Lower lobe of right lung (tissue), 2 donors: Measurements from ENCODE around the gene PMP22. TPM values are rescaled to one million over a fixed set of nuclear protein-coding genes. Genes with fewer than 3 reads are reported as not detected.

Source experiments
- ATAC-seq, 2 donors: fragments of 200-7000 bp; cut with Tn5 transposase; one replicate each; pipeline ENCODE4 v1.9.1; 2020 to 2022; ENCODE audit warnings: mild to moderate bottlenecking in 2 of 2, moderate library complexity in 2 of 2
- DNase-seq: peaks from one replicate; pipeline ENCODE4 v3.0.0-alpha.2; 2020
- H3K27ac ChIP-seq: fragments of 200-600 bp; one replicate; pipeline ENCODE4 v1.8.0; 2022
- H3K27me3 ChIP-seq: fragments of 200-600 bp; one replicate; pipeline ENCODE4 v1.8.0; 2022; ENCODE audit warnings: low read depth
- H3K36me3 ChIP-seq: fragments of 200-600 bp; one replicate; pipeline ENCODE4 v1.8.0; 2022; ENCODE audit warnings: mild to moderate bottlenecking
- H3K4me1 ChIP-seq: fragments of 200-600 bp; one replicate; pipeline ENCODE4 v1.8.0; 2022
- H3K4me3 ChIP-seq: fragments of 200-600 bp; one replicate; pipeline ENCODE4 v1.8.0; 2022; ENCODE audit warnings: mild to moderate bottlenecking
- H3K9me3 ChIP-seq: fragments of 200-600 bp; one replicate; pipeline ENCODE4 v1.8.0; 2022
- intact Hi-C: fragments of 100-400 bp; cut with DNase I; formaldehyde crosslinking; loops from one replicate; pipeline ENCODE4 v1.11.0; 2022
- total RNA-seq: library from RNA; stranded (reverse); fragmentation: NEBNext Ultra II Directional; extraction: Animal tissue kit (Norgen Biotek cat#: 25700); gene quantifications from one replicate; pipeline ENCODE4 v1.2.1, GENCODE V29; 2021
- TF ChIP-seq, protein P1 (sequence below): fragments of 200-600 bp; IDR thresholded peaks from one replicate; pipeline ENCODE4 v1.8.0; 2022; ENCODE audit warnings: antibody characterized with exemption, mild to moderate bottlenecking
- donor health status: DM: no; HTN: yes; CAD: no; lungs with severe emphysema.

PMP22 gene
- total RNA-seq, 1 donor from 2014 or later: 125 TPM

DNA sequence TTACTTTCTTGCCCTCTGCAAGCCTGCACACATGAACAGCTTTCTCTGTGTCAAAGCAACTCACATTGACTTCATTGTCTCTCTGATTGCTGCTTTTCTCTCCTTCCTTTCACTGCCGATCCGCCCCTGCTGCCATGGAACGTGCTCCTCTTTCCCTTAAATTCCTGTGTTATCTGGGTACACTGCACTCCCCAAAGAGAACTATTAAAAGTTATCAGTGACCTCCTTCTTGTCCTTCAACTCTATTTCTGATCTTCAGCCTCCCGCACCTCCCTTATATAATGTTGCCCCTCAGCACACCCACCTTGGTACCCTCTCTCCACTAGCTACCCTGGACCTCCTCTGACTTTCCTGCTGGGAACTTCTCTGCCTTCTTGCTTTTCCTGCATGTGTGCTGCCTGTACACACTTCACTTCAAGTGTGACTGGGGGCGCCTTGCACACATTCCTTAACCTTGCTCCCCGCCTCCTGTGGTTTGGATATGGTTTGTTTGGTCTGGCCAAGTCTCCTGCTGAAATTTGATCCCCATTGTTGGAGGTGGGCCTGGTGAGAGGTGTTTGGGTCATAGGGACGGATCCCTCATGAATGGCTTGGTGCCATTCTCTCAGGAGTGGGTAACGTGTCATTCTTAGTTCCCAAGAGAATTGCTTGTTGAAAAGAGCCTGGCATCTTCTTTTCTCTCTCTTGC, 26.7 kb upstream of the PMP22 start:
- Histone ChIP-seq H3K4me1 (peaks cover 9% of the 10 kb centered on the region), H3K4me3 (no peak overlapping the region), H3K27me3 (no peaks in the 10 kb centered on the region), H3K27ac (no peak overlapping the region), H3K36me3 (no peaks in the 10 kb centered on the region), H3K9me3 (no peaks in the 10 kb centered on the region)
- ATAC-seq (peak; percentile 53 to 84), DNase-seq (peak; percentile 50)
- intact Hi-C loops: no loop called here
- TF ChIP-seq, protein P1, sequence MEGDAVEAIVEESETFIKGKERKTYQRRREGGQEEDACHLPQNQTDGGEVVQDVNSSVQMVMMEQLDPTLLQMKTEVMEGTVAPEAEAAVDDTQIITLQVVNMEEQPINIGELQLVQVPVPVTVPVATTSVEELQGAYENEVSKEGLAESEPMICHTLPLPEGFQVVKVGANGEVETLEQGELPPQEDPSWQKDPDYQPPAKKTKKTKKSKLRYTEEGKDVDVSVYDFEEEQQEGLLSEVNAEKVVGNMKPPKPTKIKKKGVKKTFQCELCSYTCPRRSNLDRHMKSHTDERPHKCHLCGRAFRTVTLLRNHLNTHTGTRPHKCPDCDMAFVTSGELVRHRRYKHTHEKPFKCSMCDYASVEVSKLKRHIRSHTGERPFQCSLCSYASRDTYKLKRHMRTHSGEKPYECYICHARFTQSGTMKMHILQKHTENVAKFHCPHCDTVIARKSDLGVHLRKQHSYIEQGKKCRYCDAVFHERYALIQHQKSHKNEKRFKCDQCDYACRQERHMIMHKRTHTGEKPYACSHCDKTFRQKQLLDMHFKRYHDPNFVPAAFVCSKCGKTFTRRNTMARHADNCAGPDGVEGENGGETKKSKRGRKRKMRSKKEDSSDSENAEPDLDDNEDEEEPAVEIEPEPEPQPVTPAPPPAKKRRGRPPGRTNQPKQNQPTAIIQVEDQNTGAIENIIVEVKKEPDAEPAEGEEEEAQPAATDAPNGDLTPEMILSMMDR: no peak

DNA sequence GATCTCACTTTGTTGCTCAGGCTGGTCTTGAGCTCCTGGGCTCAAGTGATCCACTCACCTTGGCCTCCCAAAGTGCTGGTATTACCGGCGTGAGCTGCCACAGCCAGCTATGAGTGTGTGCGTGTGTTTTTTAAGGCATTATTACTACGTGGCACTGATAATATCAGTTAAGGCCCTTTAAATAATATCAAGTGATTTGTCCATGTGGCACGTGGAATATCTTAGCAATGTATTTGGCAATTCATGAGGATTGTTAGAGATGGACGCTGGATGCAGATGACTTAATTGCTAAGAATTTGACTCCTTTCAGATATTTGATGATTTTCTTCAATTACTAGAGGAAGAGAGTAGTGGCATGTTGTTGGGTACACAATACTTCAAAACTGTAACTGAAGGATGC, 25.5 kb upstream of the PMP22 start:
- Histone ChIP-seq H3K27me3 (no peaks in the 10 kb centered on the region), H3K4me1 (peaks cover 9% of the 10 kb centered on the region), H3K27ac (no peak overlapping the region), H3K9me3 (no peaks in the 10 kb centered on the region), H3K36me3 (no peaks in the 10 kb centered on the region), H3K4me3 (no peak overlapping the region)
- no peak for DNase-seq
- intact Hi-C loops: no loop called here
- TF ChIP-seq, protein P1: no peak
- ATAC-seq: no peak

DNA sequence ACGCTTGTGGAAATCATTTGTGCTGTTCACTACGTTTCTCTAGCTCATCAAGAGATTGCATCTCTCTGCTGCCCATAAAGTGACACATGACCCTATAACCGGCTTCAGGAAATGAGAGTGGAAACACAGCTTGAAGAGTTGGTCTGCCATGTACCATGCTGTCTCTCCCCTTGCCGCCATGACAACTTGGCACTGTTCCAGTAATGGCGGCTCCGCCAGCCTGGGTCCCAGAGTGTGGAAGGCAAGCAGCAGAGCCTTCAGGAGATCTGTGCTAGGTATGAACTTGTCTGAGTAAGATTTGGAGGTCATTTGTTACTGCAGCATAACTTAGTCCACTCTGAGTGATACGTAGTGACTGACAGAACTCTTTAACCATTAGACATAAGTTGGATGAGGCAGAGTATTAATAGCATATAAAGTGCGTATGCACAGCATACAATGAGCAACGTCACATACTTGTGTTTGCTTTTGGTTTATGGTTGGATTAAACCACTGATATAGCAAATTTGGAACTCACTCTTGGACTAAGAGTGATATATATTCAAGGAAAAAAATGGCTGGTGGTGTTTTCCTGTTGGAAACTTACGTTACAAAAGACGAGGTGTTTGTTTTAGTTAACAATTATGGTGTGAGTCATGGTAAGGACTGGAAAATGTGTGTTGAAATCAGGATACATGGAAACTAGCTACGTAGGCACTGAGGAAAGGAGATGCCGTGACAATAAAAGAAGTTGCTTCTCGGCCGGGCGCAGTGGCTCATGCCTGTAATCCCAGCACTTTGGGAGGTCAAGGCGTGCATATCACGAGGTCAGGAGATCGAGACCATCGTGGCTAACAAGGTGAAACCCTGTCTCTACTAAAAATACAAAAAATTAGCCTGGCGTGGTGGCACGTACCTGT, 24.4 kb upstream of the PMP22 start:
- intact Hi-C loops: no loop called here
- H3K27me3 ChIP-seq: no peaks in the 10 kb centered on the region
- peaks cover 9% of the 10 kb centered on the region for H3K4me1 ChIP-seq
- no peak overlapping the region for H3K27ac ChIP-seq
- H3K36me3 ChIP-seq: no peaks in the 10 kb centered on the region
- no peak overlapping the region for H3K4me3 ChIP-seq
- no peaks in the 10 kb centered on the region for H3K9me3 ChIP-seq
- ATAC-seq (no peak), DNase-seq (no peak)
- TF ChIP-seq, protein P1: no peak

DNA sequence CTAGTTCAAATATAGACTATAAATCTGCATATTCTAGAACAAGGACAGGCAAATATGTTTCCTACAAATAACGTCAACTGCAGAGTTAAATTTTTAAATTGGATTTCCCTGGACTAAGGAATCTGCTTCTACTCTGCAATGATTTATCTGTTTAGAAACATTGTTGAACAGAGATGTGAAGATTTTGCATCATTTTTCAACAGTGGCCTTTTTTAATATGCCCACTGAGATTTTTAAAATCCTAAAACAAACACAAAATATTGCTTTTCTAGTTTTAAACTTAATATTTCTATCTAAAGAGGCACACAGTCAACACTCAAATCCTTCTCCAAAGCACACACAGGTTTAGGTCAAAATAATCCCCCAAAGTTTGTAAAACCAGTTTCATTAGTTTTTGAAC, 23.7 kb upstream of the PMP22 start:
- H3K9me3 ChIP-seq: no peaks in the 10 kb centered on the region
- DNase-seq (no peak), ATAC-seq (no peak)
- no peak overlapping the region for H3K27ac ChIP-seq
- peaks cover 9% of the 10 kb centered on the region for H3K4me1 ChIP-seq
- no peaks in the 10 kb centered on the region for H3K36me3 ChIP-seq
- H3K4me3 ChIP-seq: no peak overlapping the region
- intact Hi-C loops: no loop called here
- TF ChIP-seq, protein P1: no peak
- H3K27me3 ChIP-seq: no peaks in the 10 kb centered on the region

DNA sequence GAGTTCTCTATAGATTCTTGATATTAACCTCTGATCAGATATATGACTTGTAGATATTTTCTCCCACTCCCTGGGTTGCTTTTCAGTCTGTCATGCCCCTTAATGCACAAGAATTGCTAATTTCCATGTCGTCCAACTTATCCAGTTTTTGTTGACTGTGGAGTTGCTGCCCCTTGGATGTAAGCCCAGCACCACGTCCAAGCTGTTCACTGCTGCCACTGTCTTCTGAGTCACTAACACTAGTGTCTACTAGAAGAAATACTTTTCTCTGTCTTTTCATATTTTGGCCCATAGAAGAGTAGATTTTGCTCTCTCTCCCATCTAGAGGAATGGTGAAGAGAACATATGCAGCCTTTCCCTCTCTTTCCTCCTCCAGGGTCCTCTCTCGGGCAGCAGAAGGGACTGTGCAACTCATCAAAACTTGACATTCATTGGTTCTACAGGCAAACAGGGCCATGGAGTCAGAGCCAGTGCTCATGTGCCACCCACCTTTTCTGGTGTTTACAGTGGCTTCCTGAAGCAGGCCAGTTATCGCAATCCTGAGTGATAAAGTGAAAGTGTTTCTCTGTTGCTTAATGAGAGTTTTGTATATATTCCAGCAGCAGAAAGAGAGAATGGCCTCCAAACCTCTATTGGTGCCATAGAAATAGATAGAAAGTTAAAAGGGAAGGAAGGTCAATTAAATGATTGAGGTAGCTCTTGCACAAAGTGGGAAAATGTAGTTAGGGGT, 22.6 kb upstream of the PMP22 start:
- Histone ChIP-seq H3K27ac (no peak overlapping the region), H3K27me3 (no peaks in the 10 kb centered on the region), H3K4me1 (peaks cover 9% of the 10 kb centered on the region), H3K9me3 (no peaks in the 10 kb centered on the region), H3K4me3 (no peak overlapping the region), H3K36me3 (no peaks in the 10 kb centered on the region)
- ATAC-seq: no peak
- DNase-seq: no peak
- TF ChIP-seq, protein P1: no peak
- intact Hi-C loops: no loop called here
